ACC112 (cell line): ENCODE measurements around the gene REX1BD.

ENCODE experiments used
- H2AFZ ChIP-seq: fragments of 200-600 bp; sonication (generic); one replicate; pipeline ENCODE4 v1.6.0; 2017; ENCODE audit warnings: antibody characterized with exemption, low read length; ENCODE audit not compliant: unreplicated experiment
- H3K27ac ChIP-seq: fragments of 200-600 bp; sonication (generic); 2 replicates; pipeline ENCODE4 v1.5.1; 2014; ENCODE audit warnings: low read depth, mild to moderate bottlenecking, antibody characterized with exemption, low read length, moderate library complexity
- H3K27me3 ChIP-seq: fragments of 200-600 bp; sonication (generic); 2 replicates; pipeline ENCODE4 v1.6.1; 2014; ENCODE audit warnings: mild to moderate bottlenecking, antibody characterized with exemption, low read length, moderate library complexity, mixed read lengths; ENCODE audit not compliant: insufficient read depth
- H3K36me3 ChIP-seq: fragments of 200-600 bp; sonication (generic); 2 replicates; pipeline ENCODE4 v1.6.1; 2016; ENCODE audit warnings: mild to moderate bottlenecking, antibody characterized with exemption, low read length, moderate library complexity, mixed read lengths; ENCODE audit not compliant: insufficient read depth
- H3K4me1 ChIP-seq: fragments of 200-600 bp; sonication (generic); one replicate; pipeline ENCODE4 v1.6.1; 2016; ENCODE audit warnings: low read length, mixed read lengths; ENCODE audit not compliant: insufficient read depth, unreplicated experiment, control insufficient read depth
- H3K4me3 ChIP-seq: fragments of 200-600 bp; sonication (generic); 2 replicates; pipeline ENCODE4 v1.5.1; 2014; ENCODE audit warnings: mild to moderate bottlenecking, low read depth, low read length
- H3K79me2 ChIP-seq: fragments of 200-600 bp; sonication (generic); one replicate; pipeline ENCODE4 v1.6.0; 2016; ENCODE audit warnings: low read length; ENCODE audit not compliant: control insufficient read depth, unreplicated experiment, insufficient read depth

The REX1BD gene

GRCh38 chr19:18557411-18558201 is 31.0 kb upstream of the REX1BD start, which contains the start of gene KXD1:
Gene KXD1, plus strand, starts transcription at chr19:18557870. Its CDS starts 4,187 bp downstream, at chr19:18562057.
- H3K27ac ChIP-seq, result peak within 1 kb of the TSS; percentile 68
- peak within 1 kb of the TSS; percentile 97 for H3K4me3 ChIP-seq
- H3K79me2 ChIP-seq, result peaks cover 31% of the 10 kb centered on the region
- peaks cover 9% of the 10 kb centered on the region for H3K4me1 ChIP-seq
- H3K36me3 ChIP-seq, result no peaks in the 10 kb centered on the region
- no peaks in the 10 kb centered on the region for H3K27me3 ChIP-seq
- peak within 1 kb of the TSS; percentile 73 for H2AFZ ChIP-seq

- Histone ChIP-seq H3K27ac (peak overlapping the region; percentile 68), H3K27me3 (no peaks in the 10 kb centered on the region), H3K36me3 (no peaks in the 10 kb centered on the region), H3K79me2 (peaks cover 31% of the 10 kb centered on the region), H3K4me1 (peaks cover 9% of the 10 kb centered on the region), H3K4me3 (peak overlapping the region; percentile 97), H2AFZ (peak overlapping the region; percentile 69)
Measured at GRCh38 chr19:18558202-18558555, 30.4 kb upstream of the REX1BD start.

- H3K4me1 ChIP-seq, result peaks cover 9% of the 10 kb centered on the region
- no peaks in the 10 kb centered on the region for H3K36me3 ChIP-seq
- H3K4me3 ChIP-seq, result peak overlapping the region; percentile 97
- peak overlapping the region; percentile 23 for H2AFZ ChIP-seq
- peak overlapping the region; percentile 68 for H3K27ac ChIP-seq
- peaks cover 31% of the 10 kb centered on the region for H3K79me2 ChIP-seq
- no peaks in the 10 kb centered on the region for H3K27me3 ChIP-seq
Measured at GRCh38 chr19:18558604-18559003, 30.0 kb upstream of the REX1BD start.

GRCh38 chr19:18559685-18560084 is 28.9 kb upstream of the REX1BD start:
- peak overlapping the region; percentile 97 for H3K4me3 ChIP-seq
- peaks cover 9% of the 10 kb centered on the region for H3K4me1 ChIP-seq
- no peak overlapping the region for H2AFZ ChIP-seq
- no peak overlapping the region for H3K27ac ChIP-seq
- peaks cover 31% of the 10 kb centered on the region for H3K79me2 ChIP-seq
- H3K27me3 ChIP-seq, result no peaks in the 10 kb centered on the region
- H3K36me3 ChIP-seq, result no peaks in the 10 kb centered on the region

- Histone ChIP-seq H3K27me3 (no peaks in the 10 kb centered on the region), H3K27ac (peak overlapping the region; percentile 29; the same call in 1 of the 2 replicates), H2AFZ (no peak overlapping the region), H3K4me3 (no peak overlapping the region), H3K4me1 (peaks cover 9% of the 10 kb centered on the region), H3K79me2 (peaks cover 31% of the 10 kb centered on the region), H3K36me3 (no peaks in the 10 kb centered on the region)
Measured at GRCh38 chr19:18562086-18562485, 26.5 kb upstream of the REX1BD start.

- peaks cover 2% of the 10 kb centered on the region for H3K79me2 ChIP-seq
- H3K27me3 ChIP-seq, result no peaks in the 10 kb centered on the region
- H2AFZ ChIP-seq, result no peak overlapping the region
- H3K4me3 ChIP-seq, result no peak overlapping the region
- no peak overlapping the region for H3K27ac ChIP-seq
- H3K4me1 ChIP-seq, result peaks cover under 1% of the 10 kb centered on the region
- H3K36me3 ChIP-seq, result no peaks in the 10 kb centered on the region
Measured at GRCh38 chr19:18566953-18567352, 21.6 kb upstream of the REX1BD start.

GRCh38 chr19:18568367-18568766 is 20.2 kb upstream of the REX1BD start:
- Histone ChIP-seq H3K4me3 (no peak overlapping the region), H2AFZ (no peak overlapping the region), H3K27me3 (no peaks in the 10 kb centered on the region), H3K4me1 (peaks cover 8% of the 10 kb centered on the region), H3K27ac (no peak overlapping the region), H3K79me2 (peaks cover 16% of the 10 kb centered on the region), H3K36me3 (no peaks in the 10 kb centered on the region; the same call in 1 of the 2 replicates)

- Histone ChIP-seq H3K4me1 (peaks cover 11% of the 10 kb centered on the region), H3K36me3 (peaks cover 11% of the 10 kb centered on the region; the same call in 1 of the 2 replicates), H2AFZ (no peak within 1 kb of the TSS), H3K27ac (peak within 1 kb of the TSS; percentile 60), H3K4me3 (peak within 1 kb of the TSS; percentile 87), H3K79me2 (peaks cover 23% of the 10 kb centered on the region), H3K27me3 (no peaks in the 10 kb centered on the region)
Measured at GRCh38 chr19:18571564-18572344, 16.8 kb upstream of the REX1BD start, which contains the start of gene UBA52. Gene UBA52, plus strand, starts transcription at chr19:18571857. Its CDS starts 1,444 bp downstream, at chr19:18573301.

GRCh38 chr19:18574691-18575291 is 13.8 kb upstream of the REX1BD start:
- Histone ChIP-seq H3K27ac (no peak overlapping the region), H3K36me3 (peaks cover 11% of the 10 kb centered on the region; the same call in 1 of the 2 replicates), H3K4me3 (no peak overlapping the region), H3K27me3 (no peaks in the 10 kb centered on the region), H2AFZ (no peak overlapping the region), H3K79me2 (peaks cover 23% of the 10 kb centered on the region), H3K4me1 (peaks cover 11% of the 10 kb centered on the region)

GRCh38 chr19:18576383-18576782 is 12.2 kb upstream of the REX1BD start:
- no peak overlapping the region for H3K27ac ChIP-seq
- no peaks in the 10 kb centered on the region for H3K27me3 ChIP-seq
- H3K79me2 ChIP-seq, result peaks cover 23% of the 10 kb centered on the region
- H3K4me1 ChIP-seq, result peaks cover 11% of the 10 kb centered on the region
- peaks cover 11% of the 10 kb centered on the region; the same call in 1 of the 2 replicates for H3K36me3 ChIP-seq
- no peak overlapping the region for H3K4me3 ChIP-seq
- H2AFZ ChIP-seq, result no peak overlapping the region
